Ishikawa (cell line): ENCODE results near the gene SMCR8.

Experiments used
- CEBPB ChIP-seq: IDR thresholded peaks from 2 replicates; pipeline ENCODE4 v1.6.1; 2012
- CREB1 ChIP-seq: IDR thresholded peaks from 2 replicates; pipeline ENCODE4 v1.6.1; 2012; ENCODE audit warnings: low read depth
- EGR1 ChIP-seq: IDR thresholded peaks from 2 replicates; pipeline ENCODE4 v1.6.1; 2012
- EP300 ChIP-seq: IDR thresholded peaks from 2 replicates; pipeline ENCODE4 v1.6.1; 2012; ENCODE audit warnings: borderline replicate concordance
- FOXM1 ChIP-seq: IDR thresholded peaks from 2 replicates; pipeline ENCODE4 v1.6.1; 2012; ENCODE audit warnings: low read depth, borderline replicate concordance
- MAX ChIP-seq: IDR thresholded peaks from 2 replicates; pipeline ENCODE4 v1.6.1; 2012
- NFIC ChIP-seq: IDR thresholded peaks from 2 replicates; pipeline ENCODE4 v1.6.1; 2012
- RAD21 ChIP-seq: IDR thresholded peaks from 2 replicates; pipeline ENCODE4 v1.6.1; 2012; ENCODE audit warnings: low read depth
- REST ChIP-seq: IDR thresholded peaks from 2 replicates; pipeline ENCODE4 v1.6.1; 2012; ENCODE audit warnings: low read depth, mild to moderate bottlenecking
- TAF1 ChIP-seq: IDR thresholded peaks from 2 replicates; pipeline ENCODE4 v1.6.1; 2012; ENCODE audit warnings: low read depth, mild to moderate bottlenecking
- TCF12 ChIP-seq: IDR thresholded peaks from 2 replicates; pipeline ENCODE4 v1.6.1; 2012; ENCODE audit warnings: low read depth
- TEAD4 ChIP-seq: IDR thresholded peaks from 2 replicates; pipeline ENCODE4 v1.6.1; 2012
- YY1 ChIP-seq: IDR thresholded peaks from 2 replicates; pipeline ENCODE4 v1.6.1; 2012; ENCODE audit warnings: low read depth
- TF ChIP-seq, protein P1 (sequence below): IDR thresholded peaks from 2 replicates; pipeline ENCODE4 v1.6.1; 2012

DNA sequence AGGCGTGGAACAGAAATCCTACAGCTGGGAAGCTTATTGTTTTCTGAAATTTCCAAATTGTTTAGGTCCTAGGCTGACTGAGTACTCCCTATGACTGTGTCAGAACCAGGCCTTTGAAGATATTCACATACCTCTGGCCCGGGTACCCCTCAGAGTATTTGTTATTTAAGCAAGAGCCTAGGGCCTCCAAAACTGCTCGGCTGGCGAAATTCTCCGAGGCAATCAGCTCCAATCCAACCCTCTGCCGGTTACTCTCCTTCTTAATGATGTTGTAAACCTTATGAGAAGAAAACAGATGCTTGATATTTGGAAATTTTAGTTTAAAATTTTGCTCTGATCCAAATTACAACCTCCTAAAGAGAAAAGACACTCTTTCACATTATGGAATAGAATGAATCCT, 38.4 kb downstream of the SMCR8 start:
- TF ChIP-seq REST (no peak), CEBPB (no peak), RAD21 (no peak), EGR1 (no peak), MAX (no peak), TAF1 (no peak), YY1 (no peak), CREB1 (no peak), TEAD4 (no peak), EP300 (no peak), FOXM1 (no peak), NFIC (no peak), TCF12 (no peak)
- TF ChIP-seq, protein P1, sequence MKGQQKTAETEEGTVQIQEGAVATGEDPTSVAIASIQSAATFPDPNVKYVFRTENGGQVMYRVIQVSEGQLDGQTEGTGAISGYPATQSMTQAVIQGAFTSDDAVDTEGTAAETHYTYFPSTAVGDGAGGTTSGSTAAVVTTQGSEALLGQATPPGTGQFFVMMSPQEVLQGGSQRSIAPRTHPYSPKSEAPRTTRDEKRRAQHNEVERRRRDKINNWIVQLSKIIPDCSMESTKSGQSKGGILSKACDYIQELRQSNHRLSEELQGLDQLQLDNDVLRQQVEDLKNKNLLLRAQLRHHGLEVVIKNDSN, result no peak
